Right cardiac atrium (tissue), 5 donors: Measurements from ENCODE around the gene BTRC. TPM values are rescaled to one million over a fixed set of nuclear protein-coding genes. Genes with fewer than 3 reads are reported as not detected.

Experiments used
- ATAC-seq, 2 donors: fragments of 200-7000 bp; cut with Tn5 transposase; one replicate each; pipeline versions ENCODE4 v1.8.0 to v1.9.1; 2020; ENCODE audit warnings: moderate library complexity in 2 of 2, mild to moderate bottlenecking in 1 of 2
- DNase-seq, 3 donors: peaks; one replicate each; pipeline ENCODE4 v3.0.0-alpha.2; 2020
- H3K27ac ChIP-seq: one replicate; pipeline ENCODE4 v1.5.1; 2013; ENCODE audit warnings: mild to moderate bottlenecking, low read length, control low read depth, moderate library complexity
- H3K27me3 ChIP-seq: one replicate; pipeline ENCODE4 v1.6.1; 2013; ENCODE audit not compliant: control insufficient read depth, insufficient read depth
- H3K4me1 ChIP-seq: one replicate; pipeline ENCODE4 v1.6.1; 2013; ENCODE audit warnings: low read length; ENCODE audit not compliant: control insufficient read depth, insufficient read depth
- H3K4me3 ChIP-seq: one replicate; pipeline ENCODE4 v1.5.1; 2013; ENCODE audit warnings: low read length, control low read depth
- H3K9me3 ChIP-seq: one replicate; pipeline ENCODE4 v1.6.1; 2013; ENCODE audit warnings: low read length; ENCODE audit not compliant: control insufficient read depth
- WGBS: extraction: QIAGEN DNeasy Blood & Tissue Kit; methylation state at CpG from one replicate; pipeline ENCODE4 v1.1.7; 2013; 5-methylcytosine and 5-hydroxymethylcytosine counted together
- intact Hi-C, 4 donors: fragments of 100-400 bp; cut with DNase I; formaldehyde crosslinking; loops; one replicate each; pipeline versions ENCODE4 v1.11.0 to v1.14.0; 2022 to 2023
- polyA plus RNA-seq: library from polyadenylated mRNA; stranded (reverse); fragments of 200-250 nt; gene quantifications from one replicate; pipeline ENCODE4 v1.2.3, GENCODE V29; 2013
- total RNA-seq, 4 donors: library from RNA; stranded (reverse); fragmentation: NEBNext Ultra II Directional; extraction: Animal tissue kit (Norgen Biotek cat#: 25700); gene quantifications; one replicate each; pipeline ENCODE4 v1.2.1, GENCODE V29; 2021
- donor health status: healthy with polysubstance abuse.
- donor health status: DM: no; HTN: yes; CAD: no.
- donor health status: DM: no; HTN: no; CAD: no.
- donor health status: DM: no; HTN: yes; CAD: no; lungs with severe emphysema.
- donor health status: DM: yes; HTN: yes; CAD: no.

Gene BTRC
- total and polyA plus RNA-seq, 5 donors, result 11.5 to 35.3 (median 30.5) TPM

- no peak overlapping the region for H3K4me3 ChIP-seq
- H3K4me1 ChIP-seq, result no peaks in the 10 kb centered on the region
- no peak for DNase-seq
- intact Hi-C loops, result loop anchor here in 1 of 4 donors (10.0 kb wide), 2 partner anchors 169 to 249 kb away; no protein-coding TSS in a partner anchor
- ATAC-seq, result no peak
- no peaks in the 10 kb centered on the region for H3K27me3 ChIP-seq
- no peaks in the 10 kb centered on the region for H3K9me3 ChIP-seq
- WGBS, result 89% methylated on average over 4 of the region's 4 CpGs
- no peak overlapping the region for H3K27ac ChIP-seq
Observed at GRCh38 chr10:101464082-101464481, 110.1 kb downstream of the BTRC start.

- ATAC-seq (peak; percentile 49 to 60), DNase-seq (no peak)
- no peak overlapping the region for H3K4me3 ChIP-seq
- no peaks in the 10 kb centered on the region for H3K4me1 ChIP-seq
- intact Hi-C loops, result loop anchor here in 1 of 4 donors (10.0 kb wide), 2 partner anchors 170 to 250 kb away; no protein-coding TSS in a partner anchor
- no peaks in the 10 kb centered on the region for H3K9me3 ChIP-seq
- WGBS, result 40% methylated on average over 2 of the region's 2 CpGs
- H3K27me3 ChIP-seq, result no peaks in the 10 kb centered on the region
- H3K27ac ChIP-seq, result no peak overlapping the region
Observed at GRCh38 chr10:101464599-101464998, 110.6 kb downstream of the BTRC start.

GRCh38 chr10:101466016-101466912, 112.3 kb downstream of the BTRC start:
- Histone ChIP-seq H3K27me3 (no peaks in the 10 kb centered on the region), H3K27ac (no peak overlapping the region), H3K4me3 (no peak overlapping the region), H3K4me1 (no peaks in the 10 kb centered on the region), H3K9me3 (no peaks in the 10 kb centered on the region)
- DNase-seq (no peak), ATAC-seq (no peak)
- intact Hi-C loops, result loop anchor here in 1 of 4 donors (10.0 kb wide), 2 partner anchors 171 to 251 kb away; no protein-coding TSS in a partner anchor
- 62% methylated on average over 5 of the region's 5 CpGs for WGBS

GRCh38 chr10:101467286-101467770, 113.4 kb downstream of the BTRC start:
- H3K27ac ChIP-seq, result no peak overlapping the region
- ATAC-seq, result peak; percentile 84
- intact Hi-C loops, result loop anchor here in 1 of 4 donors (10.0 kb wide), 2 partner anchors 173 to 253 kb away; no protein-coding TSS in a partner anchor
- H3K9me3 ChIP-seq, result no peaks in the 10 kb centered on the region
- WGBS, result 4% methylated on average over 3 of the region's 3 CpGs
- H3K4me3 ChIP-seq, result no peak overlapping the region
- H3K27me3 ChIP-seq, result no peaks in the 10 kb centered on the region
- no peak for DNase-seq
- H3K4me1 ChIP-seq, result no peaks in the 10 kb centered on the region

GRCh38 chr10:101468159-101468558, 114.2 kb downstream of the BTRC start:
- Histone ChIP-seq H3K27ac (no peak overlapping the region), H3K27me3 (no peaks in the 10 kb centered on the region), H3K4me3 (no peak overlapping the region), H3K4me1 (no peaks in the 10 kb centered on the region), H3K9me3 (no peaks in the 10 kb centered on the region)
- no peak for ATAC-seq
- no peak for DNase-seq
- 86% methylated on average over 2 of the region's 2 CpGs for WGBS
- intact Hi-C loops, result loop anchor here in 1 of 4 donors (10.0 kb wide), 2 partner anchors 173 to 253 kb away; no protein-coding TSS in a partner anchor

- 75% methylated on average over 3 of the region's 3 CpGs for WGBS
- Histone ChIP-seq H3K27me3 (no peaks in the 10 kb centered on the region), H3K27ac (no peak overlapping the region), H3K4me1 (no peaks in the 10 kb centered on the region), H3K4me3 (no peak overlapping the region), H3K9me3 (no peaks in the 10 kb centered on the region)
- intact Hi-C loops, result no loop called here
- no peak for ATAC-seq
- DNase-seq, result no peak
Observed at GRCh38 chr10:101476383-101476782, 122.4 kb downstream of the BTRC start.

GRCh38 chr10:101478956-101479355, 125.0 kb downstream of the BTRC start:
- DNase-seq (no peak), ATAC-seq (no peak)
- Histone ChIP-seq H3K27me3 (no peaks in the 10 kb centered on the region), H3K4me3 (no peak overlapping the region), H3K4me1 (no peaks in the 10 kb centered on the region), H3K27ac (no peak overlapping the region), H3K9me3 (no peaks in the 10 kb centered on the region)
- intact Hi-C loops, result no loop called here
- 76% methylated on average over 1 of the region's 1 CpG for WGBS

GRCh38 chr10:101481256-101481655, 127.3 kb downstream of the BTRC start:
- Histone ChIP-seq H3K4me3 (no peak overlapping the region), H3K27me3 (no peaks in the 10 kb centered on the region), H3K27ac (no peak overlapping the region), H3K4me1 (no peaks in the 10 kb centered on the region), H3K9me3 (no peaks in the 10 kb centered on the region)
- ATAC-seq, result no peak
- intact Hi-C loops, result no loop called here
- DNase-seq, result no peak

GRCh38 chr10:101482568-101482967, 128.6 kb downstream of the BTRC start:
- Histone ChIP-seq H3K27ac (no peak overlapping the region), H3K9me3 (no peaks in the 10 kb centered on the region), H3K27me3 (no peaks in the 10 kb centered on the region), H3K4me3 (no peak overlapping the region), H3K4me1 (no peaks in the 10 kb centered on the region)
- peak; percentile 31 to 86 for ATAC-seq
- intact Hi-C loops, result no loop called here
- WGBS, result 95% methylated on average over 10 of the region's 10 CpGs
- peak in 1 of 3 donors; percentile 17 for DNase-seq

GRCh38 chr10:101484175-101484745, 130.3 kb downstream of the BTRC start:
- ATAC-seq (no peak), DNase-seq (no peak)
- Histone ChIP-seq H3K27me3 (no peaks in the 10 kb centered on the region), H3K4me1 (no peaks in the 10 kb centered on the region), H3K27ac (no peak overlapping the region), H3K4me3 (no peak overlapping the region), H3K9me3 (no peaks in the 10 kb centered on the region)
- 80% methylated on average over 8 of the region's 8 CpGs for WGBS
- intact Hi-C loops, result no loop called here

- no peak for ATAC-seq
- Histone ChIP-seq H3K9me3 (no peaks in the 10 kb centered on the region), H3K4me3 (no peak overlapping the region), H3K27me3 (no peaks in the 10 kb centered on the region), H3K4me1 (no peaks in the 10 kb centered on the region), H3K27ac (no peak overlapping the region)
- 94% methylated on average over 5 of the region's 5 CpGs for WGBS
- intact Hi-C loops, result no loop called here
- DNase-seq, result no peak
Observed at GRCh38 chr10:101485207-101485606, 131.2 kb downstream of the BTRC start.
